IPS-18c (cell line): ENCODE data around the gene NDFIP1.

Source experiments
- H3K4me3 ChIP-seq: 2 replicates; pipeline ENCODE4 v1.7.0; 2013; ENCODE audit warnings: low read depth, mild to moderate bottlenecking, low read length, moderate library complexity; ENCODE audit not compliant: insufficient read depth
- H3K9me3 ChIP-seq: one replicate; pipeline ENCODE4 v1.6.1; 2013; ENCODE audit warnings: mild to moderate bottlenecking, low read length, moderate library complexity; ENCODE audit not compliant: control insufficient read depth, insufficient read depth

NDFIP1 gene, protein sequence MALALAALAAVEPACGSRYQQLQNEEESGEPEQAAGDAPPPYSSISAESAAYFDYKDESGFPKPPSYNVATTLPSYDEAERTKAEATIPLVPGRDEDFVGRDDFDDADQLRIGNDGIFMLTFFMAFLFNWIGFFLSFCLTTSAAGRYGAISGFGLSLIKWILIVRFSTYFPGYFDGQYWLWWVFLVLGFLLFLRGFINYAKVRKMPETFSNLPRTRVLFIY

DNA sequence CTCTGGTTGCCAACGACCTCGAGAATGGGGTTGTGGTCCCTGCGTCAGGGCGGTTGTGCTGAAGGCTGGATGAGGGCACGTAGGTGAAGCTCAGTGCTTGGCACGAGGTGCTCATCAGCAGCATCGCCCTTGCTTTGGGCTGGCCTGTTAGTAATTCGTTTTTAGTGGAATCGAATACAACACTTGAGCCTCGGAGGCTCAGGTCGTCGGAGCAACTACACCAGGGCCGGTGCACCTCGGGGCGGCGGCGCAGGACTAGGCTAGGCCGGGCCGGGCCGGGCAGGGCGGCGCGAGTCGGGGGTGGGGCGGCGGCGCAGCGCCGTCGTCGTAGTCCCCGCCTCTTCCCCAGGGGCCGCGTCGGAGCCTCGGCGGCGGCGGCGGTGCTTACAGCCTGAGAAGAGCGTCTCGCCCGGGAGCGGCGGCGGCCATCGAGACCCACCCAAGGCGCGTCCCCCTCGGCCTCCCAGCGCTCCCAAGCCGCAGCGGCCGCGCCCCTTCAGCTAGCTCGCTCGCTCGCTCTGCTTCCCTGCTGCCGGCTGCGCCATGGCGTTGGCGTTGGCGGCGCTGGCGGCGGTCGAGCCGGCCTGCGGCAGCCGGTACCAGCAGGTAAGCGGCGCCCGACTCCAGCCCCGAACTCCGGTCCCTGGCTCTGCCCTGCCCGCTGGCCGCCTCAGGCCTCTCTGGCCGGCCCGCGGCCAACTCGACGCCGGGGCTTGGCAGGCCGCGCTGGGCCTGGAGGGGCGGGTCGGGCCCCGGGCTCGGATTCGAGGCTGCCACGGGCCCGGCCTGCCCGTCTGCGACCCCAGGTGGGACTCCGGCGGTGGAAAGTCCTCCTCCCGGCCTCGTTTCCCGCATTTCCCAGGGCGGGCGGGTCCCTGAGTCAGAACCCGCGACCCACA lies at the start of gene NDFIP1:
NDFIP1 (plus strand) TSS at position 348 of the 899 bp plus-strand sequence; CDS start at position 544, 196 bp downstream.
- no peaks in the 10 kb centered on the region for H3K9me3 ChIP-seq
- H3K4me3 ChIP-seq: peak within 1 kb of the TSS; percentile 83

DNA sequence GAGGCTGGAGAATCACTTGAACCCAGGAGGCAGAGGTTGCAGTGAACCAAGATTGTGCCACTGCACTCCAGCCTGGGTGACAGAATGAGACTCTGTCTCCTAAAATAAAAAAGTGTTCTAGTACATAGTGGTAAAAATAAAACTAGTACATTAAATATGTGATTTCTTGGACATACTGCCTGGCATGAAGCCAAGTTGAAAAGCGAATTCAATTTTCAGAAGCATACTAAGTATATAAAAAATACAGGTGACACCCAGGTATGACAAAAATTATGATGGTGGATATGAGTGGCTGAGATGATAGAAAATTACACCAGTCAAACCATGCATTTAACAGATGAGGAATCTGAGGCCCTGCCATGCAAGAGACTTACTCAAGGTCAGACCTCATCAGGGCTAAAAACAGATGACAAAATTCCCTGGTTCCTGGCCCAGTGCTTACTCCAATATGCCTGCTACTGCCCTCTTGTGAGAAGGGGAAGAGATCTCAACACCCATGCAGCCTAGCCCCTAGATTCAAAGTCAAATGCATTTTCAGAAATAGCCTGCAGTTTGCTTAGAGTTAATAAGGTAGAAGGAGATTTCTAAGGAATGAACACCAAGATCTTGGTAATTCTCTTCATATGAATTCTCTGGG lies 49.2 kb upstream of the NDFIP1 start:
- no peak overlapping the region for H3K4me3 ChIP-seq
- no peaks in the 10 kb centered on the region for H3K9me3 ChIP-seq

DNA sequence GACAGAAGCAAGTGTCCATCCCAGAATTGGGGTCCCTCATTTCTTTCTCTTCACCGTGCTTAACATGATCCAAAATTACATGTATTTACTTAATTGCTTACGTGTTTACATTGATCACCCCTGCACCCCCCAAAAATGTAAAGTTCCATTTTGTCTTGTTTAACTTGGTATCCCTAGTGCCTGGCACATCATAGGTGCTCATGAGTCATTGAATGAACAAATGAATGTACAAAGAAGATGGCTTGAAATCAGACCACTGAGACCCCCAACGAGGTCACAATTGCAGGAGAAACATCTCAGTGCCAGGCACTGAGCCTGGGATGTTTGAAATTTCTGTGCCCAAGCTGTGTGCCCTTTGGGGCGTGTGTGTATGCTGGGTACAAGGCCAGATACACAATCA lies 45.2 kb upstream of the NDFIP1 start:
- Histone ChIP-seq H3K4me3 (no peak overlapping the region), H3K9me3 (no peaks in the 10 kb centered on the region)

DNA sequence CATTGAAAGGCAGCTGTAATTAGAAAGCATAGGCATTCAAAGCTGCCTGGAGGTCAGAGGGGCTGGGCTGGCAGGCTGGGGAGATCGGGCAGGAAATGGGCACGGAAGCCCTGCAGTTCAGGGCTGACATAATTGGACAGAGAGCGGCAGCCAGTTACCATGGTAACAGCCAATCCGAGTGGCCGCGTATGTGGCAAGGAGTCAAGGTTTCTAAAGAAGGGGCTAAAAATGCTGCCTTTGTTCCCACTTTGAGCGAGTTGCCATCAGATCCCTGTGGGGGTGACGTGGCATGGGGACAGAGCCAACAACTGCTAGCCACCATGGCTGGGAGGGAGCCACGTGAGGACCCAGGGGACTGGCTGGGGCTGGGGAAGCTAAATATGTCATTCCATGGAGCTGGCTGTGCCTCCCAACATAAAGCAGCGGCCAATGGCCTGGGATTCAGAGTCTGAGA lies 44.7 kb upstream of the NDFIP1 start:
- no peaks in the 10 kb centered on the region for H3K9me3 ChIP-seq
- peak overlapping the region; percentile 30; the same call in 1 of the 2 replicates for H3K4me3 ChIP-seq

DNA sequence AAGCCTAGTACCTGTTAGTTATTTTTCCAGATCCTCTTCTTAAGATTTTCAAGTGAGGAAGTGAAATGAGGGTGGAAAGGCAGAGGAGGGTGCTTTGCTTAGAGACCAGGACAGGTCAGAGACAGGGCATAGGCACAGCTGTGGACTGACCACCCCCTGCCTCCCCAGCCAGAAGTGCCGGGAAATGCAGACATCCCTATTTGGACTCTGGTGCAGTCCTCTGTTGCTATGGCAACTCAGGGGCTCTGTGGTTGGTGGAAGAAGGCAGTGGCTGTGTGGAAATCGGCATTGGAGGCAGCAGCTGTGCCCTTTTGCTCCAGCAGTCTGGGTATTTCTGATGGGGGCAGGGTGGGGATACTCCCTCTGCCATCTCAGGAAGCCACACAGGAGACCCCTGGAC lies 43.3 kb upstream of the NDFIP1 start:
- no peak overlapping the region for H3K4me3 ChIP-seq
- H3K9me3 ChIP-seq: no peaks in the 10 kb centered on the region

DNA sequence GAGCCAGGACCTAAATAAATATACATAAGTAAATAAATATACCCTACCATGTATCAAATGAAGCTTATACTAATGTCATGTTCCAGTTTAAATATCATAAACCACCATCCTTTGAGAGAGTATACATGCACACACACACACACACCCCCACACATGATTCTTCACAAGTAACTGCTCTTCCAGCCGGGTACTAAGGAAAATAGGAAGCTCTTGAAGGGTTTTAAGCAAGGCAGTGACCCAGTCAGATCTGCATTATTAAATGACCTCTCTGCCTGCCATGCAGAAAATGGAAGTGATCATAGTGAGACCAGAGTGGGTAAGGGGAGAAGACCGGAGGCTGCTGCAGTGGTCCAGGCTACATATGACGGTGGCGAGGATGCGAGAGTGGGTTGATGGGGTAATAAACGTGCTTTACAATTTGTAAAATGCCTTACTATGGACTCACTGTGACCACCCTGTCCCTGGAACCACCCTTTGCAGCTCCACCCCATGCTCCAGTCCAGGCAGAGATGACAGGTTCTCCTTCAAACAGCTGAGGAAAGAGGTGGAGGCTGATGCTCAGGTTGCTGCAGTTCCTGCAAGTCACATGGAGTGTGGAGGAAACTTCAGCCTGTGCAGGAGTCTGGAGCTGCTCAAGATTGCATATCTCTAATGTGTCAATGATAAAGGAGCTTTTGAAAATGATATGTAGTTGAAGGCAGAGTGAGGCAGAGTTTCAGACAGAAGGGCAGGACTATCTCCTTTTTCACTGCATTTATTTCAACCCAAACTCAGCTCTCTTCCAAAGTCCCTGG lies 38.8 kb upstream of the NDFIP1 start:
- Histone ChIP-seq H3K9me3 (no peaks in the 10 kb centered on the region), H3K4me3 (no peak overlapping the region)

DNA sequence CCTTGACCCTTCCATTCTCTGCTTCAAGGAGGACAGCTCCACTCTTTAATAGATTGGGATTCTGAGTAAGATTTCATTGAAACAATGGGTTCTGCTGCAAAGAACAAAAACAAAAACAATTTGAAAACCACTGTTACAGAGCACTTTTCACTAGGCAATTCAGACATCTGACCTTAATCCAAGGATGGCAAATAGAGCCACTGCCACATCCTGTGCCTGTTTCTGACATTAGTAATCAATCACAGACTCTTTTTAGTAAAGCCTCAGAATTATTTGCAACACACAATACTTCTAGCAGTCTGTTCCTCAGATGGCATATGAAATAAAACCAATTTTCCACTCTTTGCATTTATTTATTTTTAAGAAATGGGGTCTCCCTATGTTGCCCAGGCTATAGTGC lies 37.8 kb upstream of the NDFIP1 start:
- Histone ChIP-seq H3K4me3 (no peak overlapping the region), H3K9me3 (no peaks in the 10 kb centered on the region)

DNA sequence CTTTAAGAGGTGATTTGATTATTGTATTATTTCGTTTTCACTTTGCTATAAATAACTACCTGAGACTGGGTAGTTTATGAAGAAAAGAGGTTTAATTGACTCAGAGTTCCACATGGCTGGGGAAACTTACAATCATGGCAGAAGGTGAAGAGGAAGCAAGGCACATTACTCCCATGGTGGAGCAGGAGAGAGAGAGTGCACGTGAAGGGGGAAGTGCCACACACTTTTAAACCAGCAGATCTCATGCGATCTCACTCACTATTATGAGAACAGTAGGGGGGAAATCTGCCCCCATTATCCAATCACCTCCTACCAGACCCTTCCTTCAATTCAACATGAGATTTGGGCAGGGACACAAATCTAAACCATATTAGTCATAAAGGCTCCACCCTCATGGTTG lies 36.1 kb upstream of the NDFIP1 start:
- Histone ChIP-seq H3K9me3 (peaks cover 5% of the 10 kb centered on the region), H3K4me3 (no peak overlapping the region)

DNA sequence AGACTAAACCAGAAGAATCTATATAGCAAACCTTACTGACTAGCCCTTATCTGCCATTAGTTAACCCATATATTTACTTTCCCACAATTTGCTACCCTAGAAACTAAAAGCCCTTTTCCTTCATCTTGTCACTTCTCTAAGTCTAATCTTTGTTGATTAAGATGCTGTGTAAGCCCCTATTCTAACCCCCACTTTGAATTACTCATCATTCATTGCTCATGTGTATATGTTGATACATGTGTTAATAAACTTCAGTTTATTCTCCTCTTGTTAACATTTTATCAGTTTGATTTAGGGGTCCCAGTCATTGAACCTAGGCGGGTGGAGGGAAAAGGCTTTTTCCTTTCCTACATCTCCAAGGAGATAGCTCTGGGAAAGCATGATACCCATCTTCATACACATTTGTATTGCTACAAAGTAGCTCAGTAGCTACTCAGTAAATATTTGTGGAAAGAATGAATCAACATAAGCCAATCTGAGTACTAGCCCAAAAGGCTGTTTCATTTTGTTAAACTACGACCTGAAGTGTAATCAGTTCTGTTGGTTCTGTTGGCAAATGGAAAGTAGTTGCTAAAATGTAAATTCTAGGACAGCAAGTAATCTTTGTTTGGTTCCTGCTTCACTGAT lies 35.1 kb upstream of the NDFIP1 start:
- Histone ChIP-seq H3K9me3 (peaks cover 10% of the 10 kb centered on the region), H3K4me3 (no peak overlapping the region)

DNA sequence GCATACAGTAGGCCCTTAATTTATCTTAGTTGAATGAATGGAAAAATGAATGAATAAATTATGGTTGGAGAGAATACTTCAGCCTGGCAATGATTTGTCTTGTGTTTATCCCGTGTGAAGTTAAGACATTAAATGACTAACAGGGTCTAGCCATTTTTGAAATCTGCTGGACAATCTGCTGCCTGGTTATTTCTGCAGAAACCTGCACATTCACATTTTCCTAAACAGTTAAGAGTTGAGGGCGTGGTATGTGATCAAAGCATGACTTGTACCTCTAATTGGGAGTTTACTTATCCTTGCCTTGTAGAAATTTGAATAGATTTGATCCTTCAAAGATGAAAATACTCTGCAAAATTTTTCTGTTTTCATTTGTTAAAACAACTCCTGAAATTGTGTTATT lies 34.6 kb upstream of the NDFIP1 start:
- Histone ChIP-seq H3K9me3 (peaks cover 10% of the 10 kb centered on the region), H3K4me3 (no peak overlapping the region)

DNA sequence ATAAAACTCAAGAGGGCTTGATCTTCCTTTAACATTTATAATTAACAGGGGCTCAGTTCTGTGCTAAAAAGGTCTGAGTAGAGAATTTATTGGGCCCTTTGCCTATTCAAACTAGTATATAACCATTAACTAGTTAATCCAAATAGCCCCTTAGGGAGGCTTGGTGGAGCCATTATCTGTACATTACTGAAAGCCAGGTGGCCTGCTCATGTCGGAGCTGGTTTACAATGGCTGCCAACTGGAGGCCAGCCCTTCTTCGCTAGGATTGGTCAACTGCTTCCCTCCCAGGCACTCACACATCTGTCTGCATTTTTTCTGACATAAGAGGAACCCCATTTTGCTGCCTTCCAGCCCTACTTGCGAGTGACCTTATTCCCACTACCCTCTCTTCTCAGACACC lies 30.4 kb upstream of the NDFIP1 start:
- Histone ChIP-seq H3K9me3 (peaks cover 10% of the 10 kb centered on the region), H3K4me3 (no peak overlapping the region)

DNA sequence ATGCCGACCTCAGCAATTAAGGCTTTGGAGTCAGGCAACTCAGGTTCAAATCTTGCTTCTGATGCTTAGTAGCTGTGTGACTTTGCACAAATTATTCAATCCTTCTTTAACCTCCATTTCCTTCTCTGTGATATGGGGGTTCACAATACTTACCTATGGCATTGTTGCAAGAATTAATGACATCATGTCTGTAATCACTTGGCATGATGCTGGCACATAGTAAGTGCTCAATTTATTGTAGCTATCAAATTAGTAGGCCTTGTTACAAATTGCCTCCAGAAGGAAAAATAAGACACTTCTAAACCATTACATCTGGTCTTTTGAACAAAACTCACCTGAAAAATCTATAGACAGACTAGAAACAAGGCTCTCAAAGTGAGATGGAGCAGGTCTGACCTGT lies 29.9 kb upstream of the NDFIP1 start:
- H3K4me3 ChIP-seq: no peak overlapping the region
- peaks cover 10% of the 10 kb centered on the region for H3K9me3 ChIP-seq

DNA sequence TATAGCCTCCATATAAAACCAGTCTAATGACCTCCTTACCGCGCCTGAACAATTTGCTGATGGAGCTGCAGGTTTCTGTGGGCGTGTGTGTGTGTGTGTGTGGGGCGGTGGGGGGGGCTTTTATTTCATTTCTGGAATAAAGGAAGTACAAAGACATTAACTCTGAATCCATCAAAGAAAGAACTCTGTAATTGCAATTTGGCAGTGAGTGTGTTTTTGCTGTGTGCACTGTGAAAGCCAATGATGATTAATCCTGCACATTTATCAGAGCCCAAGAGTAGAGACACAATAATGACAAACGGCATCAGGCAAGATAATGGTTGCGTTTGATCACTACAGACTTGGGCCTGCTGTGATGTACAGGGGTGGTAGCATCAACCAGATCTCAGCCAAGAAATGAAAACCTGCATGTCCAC lies 29.3 kb upstream of the NDFIP1 start:
- H3K9me3 ChIP-seq: peaks cover 10% of the 10 kb centered on the region
- no peak overlapping the region for H3K4me3 ChIP-seq

DNA sequence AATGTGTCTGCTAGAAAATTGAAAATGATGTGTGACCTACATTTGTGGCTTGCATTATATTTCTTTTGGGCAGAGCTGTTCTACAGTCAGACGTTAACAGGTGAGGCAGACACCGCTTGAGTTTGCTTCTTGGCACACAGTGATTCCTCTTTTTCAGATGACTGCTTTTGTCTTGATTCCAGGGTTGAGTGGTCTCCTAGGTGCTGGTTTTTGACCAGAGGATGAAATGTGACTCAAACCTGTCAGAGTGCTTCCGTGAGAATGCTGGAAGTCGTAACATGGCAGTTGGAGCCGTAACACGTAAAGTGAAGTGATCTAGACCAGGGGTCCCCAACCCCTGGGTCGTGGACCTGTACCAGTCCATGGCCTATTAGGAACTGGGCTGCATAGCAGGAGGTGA lies 28.3 kb upstream of the NDFIP1 start:
- Histone ChIP-seq H3K9me3 (peaks cover 10% of the 10 kb centered on the region), H3K4me3 (no peak overlapping the region)

DNA sequence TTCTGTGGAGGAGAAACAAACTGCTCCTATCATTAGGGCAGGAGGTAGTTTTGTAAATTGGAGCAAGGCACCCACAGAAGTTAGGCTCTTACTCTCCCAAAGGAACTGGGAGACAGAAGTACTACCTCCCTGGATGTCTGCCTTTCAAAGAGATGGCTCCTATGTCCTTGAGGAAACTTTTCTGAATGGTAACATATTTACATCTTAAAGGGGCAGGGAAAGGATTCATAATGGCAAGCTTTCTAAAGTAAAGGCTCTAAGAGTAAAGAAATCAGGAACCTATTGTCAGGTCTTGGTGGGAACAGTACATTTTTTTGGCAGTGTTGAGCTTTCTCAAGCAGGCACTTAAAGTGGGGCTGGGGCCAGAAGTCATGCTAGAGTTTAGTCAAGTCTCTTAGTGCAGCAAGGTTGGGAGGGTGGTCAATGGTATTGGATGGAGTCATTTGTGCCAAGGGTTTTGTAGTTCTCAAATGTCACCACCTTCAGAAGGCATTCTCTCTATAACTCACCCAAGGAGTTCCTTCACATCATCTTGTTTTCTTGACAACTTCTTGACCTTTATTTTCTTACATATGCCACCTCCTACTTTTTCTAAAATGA lies 26.3 kb upstream of the NDFIP1 start:
- Histone ChIP-seq H3K4me3 (no peak overlapping the region), H3K9me3 (peaks cover 7% of the 10 kb centered on the region)

DNA sequence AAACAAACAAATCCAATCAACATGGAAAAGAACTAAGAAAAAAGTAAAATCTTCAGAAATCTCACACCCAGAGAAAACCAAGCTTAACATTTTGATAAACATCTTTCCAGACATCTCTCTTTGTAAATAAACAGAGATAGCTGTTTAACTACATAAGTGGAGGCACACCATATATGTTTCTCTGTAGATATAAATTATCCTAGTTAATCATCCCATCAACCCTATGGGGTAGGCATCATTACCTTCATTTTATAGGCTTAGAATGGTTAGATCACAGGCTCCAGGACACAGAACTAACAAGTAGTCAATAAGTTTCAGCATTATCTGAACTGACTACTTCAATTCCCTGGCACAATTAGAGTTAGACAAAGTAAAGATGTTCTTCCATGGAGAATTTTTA lies 22.4 kb upstream of the NDFIP1 start:
- Histone ChIP-seq H3K4me3 (no peak overlapping the region), H3K9me3 (no peaks in the 10 kb centered on the region)
